GM19328 (cell line): ENCODE results near the gene NAV2.

Experiments used
- ATAC-seq: cut with Tn5 transposase; IDR thresholded peaks from one replicate; pipeline ENCODE4 v1.9.1; 2021; ENCODE audit warnings: mild to moderate bottlenecking, moderate library complexity; ENCODE audit not compliant: unreplicated experiment

NAV2 gene

DNA sequence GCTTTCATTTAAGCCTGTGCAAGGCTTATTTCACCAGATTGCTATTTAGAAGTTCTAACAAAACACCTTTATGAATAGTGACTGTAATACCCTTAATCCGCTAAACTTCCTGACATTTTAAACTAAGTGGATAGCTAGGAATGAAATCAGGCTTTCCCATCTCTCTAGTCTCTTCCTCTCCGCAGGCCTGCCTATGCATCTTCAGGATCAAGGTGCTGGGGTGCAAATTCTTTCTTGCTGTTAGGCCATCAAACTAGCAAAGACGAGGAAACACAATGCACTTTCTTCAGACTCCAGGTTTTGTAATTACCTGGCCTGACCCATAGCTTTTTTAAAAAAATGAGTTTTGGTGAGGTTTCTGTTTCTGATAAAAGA lies 298.2 kb downstream of the NAV2 start:
- no peak for ATAC-seq

DNA sequence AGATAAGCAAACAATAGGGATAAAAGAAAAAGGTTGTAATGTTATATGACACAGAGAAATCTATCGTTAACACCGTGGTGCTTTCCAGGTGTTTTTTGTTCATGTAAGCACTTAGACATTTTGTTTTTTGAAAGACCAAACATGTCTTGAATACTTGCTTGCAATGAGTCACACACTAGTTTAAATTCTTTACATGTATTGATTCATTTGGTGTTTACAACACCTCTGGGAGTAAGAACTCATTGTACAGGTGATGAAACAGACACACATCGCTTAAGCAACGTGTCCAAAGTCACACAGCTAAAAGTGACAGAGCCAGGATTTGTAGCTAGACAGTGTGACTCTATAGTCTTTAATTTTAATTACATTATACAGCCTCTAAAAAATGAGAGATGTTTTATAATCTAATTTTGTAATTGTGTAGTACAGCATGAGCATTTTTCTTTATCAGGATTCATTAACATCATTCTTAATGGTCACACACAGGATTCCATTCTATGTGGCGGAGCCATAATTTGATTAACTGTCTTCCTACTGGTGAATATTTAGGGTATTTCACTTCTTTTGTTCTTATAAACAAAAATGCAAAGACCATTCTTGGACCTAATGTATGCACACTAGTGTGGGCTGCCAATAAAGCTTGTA lies 298.8 kb downstream of the NAV2 start:
- ATAC-seq, result no peak

DNA sequence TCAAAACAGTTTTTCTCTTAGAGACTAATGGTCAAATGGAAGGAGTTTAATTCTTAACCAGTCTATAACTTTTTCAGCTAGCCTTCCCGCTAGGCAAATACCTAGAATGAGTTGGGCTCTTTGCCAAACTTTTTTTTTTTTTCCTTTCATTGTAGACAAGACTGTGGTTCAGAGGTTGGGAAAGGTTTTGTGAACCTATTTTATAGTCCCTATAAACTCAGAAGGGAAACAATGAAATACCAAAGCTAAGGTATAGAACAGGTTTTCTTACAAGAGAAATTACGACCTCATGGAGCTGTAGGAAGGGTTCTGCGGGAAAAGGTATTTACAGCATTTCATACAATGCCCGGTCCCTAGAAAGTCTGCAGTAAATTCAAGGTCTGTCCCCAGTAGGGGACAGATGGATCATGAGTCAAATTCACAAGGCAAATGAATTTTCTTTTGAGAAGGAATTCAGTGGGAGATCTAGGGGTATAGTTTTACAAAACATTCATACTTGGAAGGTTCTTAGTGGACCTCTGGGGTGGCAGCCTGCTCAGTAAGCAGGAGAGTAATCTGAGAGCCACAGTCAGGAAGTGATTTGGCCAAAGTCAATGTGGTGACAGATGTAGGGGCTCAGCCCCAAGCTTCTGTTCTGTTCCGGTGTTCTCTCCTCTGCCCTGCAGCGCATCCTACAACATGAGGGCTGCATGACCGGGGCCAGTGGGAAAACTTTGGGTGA lies 300.9 kb downstream of the NAV2 start:
- no peak for ATAC-seq

- ATAC-seq, result no peak
Measured at GRCh38 chr11:20014067-20014402, 301.4 kb downstream of the NAV2 start.

DNA sequence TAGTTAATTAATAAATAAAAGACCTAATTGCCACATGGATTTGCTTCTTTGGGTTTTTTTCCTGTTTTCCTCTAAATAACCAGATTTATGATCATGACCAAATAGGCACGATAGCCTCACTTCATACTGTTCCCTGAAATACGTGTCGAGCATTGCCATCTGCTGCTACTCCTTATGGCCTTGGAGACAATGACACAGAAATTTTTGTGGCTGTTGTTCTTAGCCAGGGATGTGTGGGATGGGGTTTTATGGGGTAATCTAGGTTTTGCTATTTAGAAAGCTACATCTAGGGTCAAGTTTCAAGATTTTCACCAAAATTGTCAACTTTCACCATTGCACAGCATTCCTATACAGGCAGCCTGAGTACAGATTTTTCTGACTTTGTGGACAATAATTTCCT lies 302.5 kb downstream of the NAV2 start:
- ATAC-seq, result no peak

DNA sequence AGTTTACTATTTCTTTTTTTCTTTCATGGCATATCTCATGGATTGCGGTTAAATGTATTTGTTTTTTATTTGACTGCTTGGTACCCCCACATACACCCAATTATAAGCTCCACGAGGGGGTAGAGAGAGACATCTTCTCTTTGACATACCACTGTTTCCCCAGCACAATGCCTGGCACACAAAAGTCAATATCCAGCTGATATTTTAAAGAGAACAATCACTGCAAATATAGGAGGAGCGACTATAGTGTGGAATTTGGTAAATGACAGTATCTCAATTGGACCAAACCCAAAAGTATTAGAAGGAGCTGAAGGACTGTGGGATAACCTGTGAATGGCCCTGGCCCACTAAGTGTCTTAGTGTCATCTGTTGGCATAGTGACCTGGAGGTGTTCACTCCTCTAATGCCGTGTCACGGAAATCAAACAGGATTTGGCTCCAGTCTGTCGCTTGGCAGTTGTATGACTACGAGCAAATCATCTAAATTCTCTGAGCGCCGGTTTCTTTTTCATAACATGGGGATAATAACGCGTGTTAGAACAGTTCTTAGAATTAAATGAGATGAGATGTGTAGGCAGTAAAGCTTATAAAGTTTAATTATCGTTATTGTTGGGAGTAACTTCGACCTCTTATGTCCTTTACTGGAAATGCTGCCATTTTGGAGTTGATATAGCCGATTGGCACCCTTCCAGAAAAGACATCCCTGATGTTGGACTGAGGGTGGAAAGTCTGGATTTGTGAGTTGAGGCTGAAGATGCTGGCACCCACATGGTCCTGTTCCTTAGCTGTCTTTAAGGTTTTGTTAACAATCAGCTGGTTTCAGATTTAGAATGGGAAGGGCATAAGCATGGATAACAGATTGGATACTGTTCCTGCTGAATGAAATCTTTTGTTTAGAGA lies 303.1 kb downstream of the NAV2 start:
- no peak for ATAC-seq

DNA sequence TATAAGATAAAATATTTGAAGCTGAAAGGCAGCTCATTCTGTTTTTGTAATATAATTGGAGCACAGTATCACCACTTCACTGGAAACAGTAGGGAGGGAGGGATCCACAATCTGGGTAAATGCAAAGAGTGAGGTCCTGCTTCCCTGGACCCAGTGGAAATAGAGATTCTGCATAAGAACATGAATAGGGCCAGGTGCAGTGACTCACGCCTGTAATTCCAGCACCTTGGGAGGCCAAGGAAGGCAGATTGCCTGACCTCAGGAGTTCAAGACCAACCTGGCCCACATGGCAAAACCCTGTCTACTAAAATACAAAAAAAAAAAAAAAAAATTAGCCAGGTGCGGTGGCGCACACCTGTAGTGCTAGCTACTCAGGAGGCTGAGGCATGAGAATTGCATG lies 303.9 kb downstream of the NAV2 start:
- ATAC-seq, result no peak

DNA sequence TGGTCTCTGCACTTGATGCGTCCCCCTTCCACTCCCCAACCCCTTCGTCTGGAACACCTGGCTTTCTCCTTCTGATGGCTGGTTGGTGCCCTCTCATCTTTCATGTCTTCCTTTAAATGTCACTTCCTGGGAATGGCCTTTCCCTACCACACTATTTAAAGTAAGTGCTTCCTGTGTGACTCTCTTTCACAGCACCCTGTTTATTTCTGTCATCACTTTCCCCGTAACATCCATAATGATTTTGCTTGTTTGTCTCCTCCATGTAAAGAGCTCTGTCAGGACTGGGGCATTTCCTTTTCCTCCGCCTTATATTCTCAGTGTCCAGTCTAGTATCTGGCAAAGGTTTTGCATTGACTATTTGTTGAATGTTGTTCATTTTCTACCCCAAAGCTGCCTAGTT lies 304.7 kb downstream of the NAV2 start:
- ATAC-seq, result no peak

DNA sequence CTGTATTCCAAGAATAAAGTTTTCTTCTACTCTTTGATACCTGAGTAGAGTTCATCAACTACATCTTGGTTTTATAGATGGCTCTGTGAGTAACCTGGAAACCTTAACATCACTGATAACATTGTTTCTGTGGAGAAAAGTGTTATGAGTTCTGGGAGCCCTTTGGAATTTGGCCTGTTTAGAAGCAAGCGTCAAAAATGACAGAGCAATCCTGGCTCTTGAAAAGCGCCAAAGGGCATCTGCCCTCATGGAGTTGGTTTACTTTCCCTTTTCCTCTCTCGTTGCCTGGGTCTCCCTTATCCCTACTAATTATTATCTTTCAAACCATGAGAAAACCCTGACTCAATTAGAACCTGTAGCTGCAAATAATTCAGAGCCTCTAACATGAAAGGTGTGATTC lies 307.6 kb downstream of the NAV2 start:
- ATAC-seq, result no peak

- ATAC-seq, result no peak
Measured at GRCh38 chr11:20020716-20021115, 308.1 kb downstream of the NAV2 start.

GRCh38 chr11:20021212-20021611 lies 308.6 kb downstream of the NAV2 start:
- ATAC-seq, result no peak

DNA sequence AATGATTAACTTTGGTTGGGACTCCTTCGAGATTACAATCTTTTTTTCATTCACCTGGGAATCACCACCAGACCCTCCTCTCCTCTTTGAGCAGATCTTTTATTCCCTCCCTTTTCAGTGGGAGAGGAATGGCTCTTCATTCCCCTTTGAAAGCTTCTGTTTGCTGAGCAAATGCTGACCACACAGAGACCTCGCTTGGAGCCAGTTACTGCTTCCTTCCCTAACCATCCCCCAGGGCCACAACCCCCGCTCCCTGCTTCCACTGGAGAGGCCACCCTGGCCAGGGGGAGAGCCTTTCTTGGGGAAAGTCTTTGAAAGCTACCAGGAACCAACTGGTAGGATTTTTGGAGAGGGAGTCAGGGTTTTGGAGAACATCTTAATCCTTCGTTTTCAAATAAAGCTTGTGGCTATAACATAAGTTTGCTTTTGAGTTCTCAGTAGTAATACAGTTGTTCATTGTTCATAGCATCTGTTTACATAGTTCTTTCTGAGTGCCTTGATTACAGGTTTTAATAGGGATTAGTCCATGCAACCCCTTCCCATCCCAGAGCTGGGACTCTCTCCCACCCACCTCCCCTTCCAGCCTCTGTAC lies 309.2 kb downstream of the NAV2 start:
- no peak for ATAC-seq

DNA sequence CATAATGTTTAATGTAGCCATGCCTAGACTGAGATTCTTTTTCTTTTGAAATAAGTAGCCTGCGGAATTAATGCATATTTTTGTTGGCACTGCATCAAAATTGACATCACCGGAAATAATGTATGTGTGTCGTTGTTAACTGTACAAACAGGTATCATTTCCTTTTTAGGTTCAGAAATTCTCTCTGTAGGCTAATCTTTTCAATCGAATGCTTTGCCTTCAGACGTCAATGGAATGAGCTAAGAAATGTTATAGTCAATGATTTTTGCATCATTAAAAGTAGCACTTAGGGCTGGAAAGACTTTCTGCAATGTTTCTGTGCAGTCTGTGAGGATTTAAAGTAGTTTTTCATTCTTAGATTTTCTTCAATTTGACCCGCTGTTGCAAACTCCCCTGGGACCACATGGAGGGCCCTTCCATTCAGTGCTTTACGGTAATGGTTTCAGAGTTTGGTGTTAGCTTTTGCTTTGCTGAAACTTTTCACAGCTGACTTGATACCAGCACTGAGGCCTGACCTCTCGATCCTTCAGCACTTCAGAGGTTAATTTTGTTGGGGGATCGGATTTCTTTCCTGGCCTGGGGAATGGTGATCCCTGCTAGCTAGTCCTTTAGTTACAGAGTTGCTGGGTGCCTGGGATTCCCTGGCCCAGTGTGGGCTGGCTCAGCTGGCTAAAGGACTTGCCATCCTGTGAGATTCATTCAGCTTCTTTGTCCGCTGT lies 309.9 kb downstream of the NAV2 start:
- ATAC-seq, result no peak

DNA sequence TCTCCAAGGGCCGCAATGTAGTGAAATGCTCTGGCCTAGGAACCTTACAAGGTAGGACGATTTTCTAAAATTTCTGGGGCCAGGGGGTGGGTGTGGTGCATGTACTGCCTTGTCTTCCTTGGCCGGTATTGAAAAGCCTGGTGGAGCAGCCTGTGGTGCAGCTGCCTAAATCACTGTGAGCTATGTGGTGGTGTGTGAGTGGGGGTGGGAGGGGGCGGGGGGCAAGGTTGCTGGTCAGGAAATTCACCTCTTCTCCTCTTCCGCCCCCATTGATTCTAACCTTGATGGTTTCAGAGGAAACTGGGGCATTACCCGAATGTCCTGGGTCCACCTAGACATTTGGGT lies 310.4 kb downstream of the NAV2 start:
- ATAC-seq, result no peak

DNA sequence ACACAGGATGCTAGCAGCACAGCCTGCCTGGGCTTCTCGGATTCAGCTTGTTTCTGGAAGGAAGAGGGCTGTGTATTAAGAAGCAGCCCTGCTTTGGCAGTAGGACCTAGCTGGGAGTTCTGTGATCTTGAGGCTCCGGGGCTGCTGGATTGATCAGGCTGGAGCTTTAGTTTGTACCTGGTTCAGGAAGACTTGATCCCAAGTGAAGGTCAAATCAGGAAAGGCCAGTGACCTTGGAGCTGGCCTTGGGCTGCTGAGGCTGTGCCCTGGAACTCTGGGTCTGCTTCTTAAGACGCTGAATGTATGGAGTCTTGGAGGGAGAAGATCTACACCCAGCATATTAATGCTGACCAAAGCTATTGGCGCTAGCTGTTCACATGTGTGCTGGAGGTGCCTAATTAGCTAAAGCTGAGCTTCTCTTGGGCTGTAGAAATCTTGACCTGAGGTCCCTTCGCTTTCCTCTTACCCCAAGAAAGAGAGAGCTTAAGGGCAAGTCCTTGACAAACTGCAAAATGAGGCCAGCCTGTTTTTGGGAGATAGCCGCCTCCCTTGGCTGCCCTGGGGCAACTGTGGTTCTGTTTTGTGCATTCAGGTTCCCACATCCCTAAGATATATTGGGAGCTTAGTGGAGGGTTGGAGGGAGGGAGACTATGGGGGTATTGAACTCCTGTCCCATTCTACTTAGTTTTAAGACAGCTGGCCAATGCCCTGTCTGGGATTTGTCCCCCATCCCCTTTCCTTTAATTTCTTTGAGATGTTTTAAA lies 311.7 kb downstream of the NAV2 start:
- no peak for ATAC-seq

DNA sequence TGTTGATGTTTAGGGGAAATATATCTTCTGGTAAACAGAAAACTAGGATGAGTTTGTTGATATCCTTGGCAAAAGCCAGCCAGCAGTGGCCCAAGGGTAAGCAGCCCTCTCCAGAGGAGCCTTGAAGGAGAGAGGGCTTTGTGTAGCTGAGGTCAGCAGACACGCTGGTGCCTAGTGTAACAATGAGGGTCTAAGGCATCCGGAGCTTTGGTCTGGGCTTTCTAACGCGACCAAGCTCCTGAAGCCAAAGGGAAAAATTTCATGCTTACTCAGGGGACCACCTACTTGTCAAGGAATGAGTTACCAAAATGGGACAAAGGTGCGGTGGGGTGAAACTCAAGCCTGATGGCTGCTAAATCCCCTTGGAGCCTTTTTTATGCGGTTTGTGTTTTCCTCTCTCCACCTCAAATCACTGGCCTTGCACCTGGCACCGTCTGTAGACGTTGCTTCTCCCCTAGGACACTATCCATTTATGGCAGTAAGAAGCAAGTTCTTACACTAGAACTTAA lies 312.7 kb downstream of the NAV2 start:
- ATAC-seq, result no peak

GRCh38 chr11:20026629-20027555 lies 314.3 kb downstream of the NAV2 start:
- no peak for ATAC-seq

- ATAC-seq, result no peak
Measured at GRCh38 chr11:20027556-20028013, 314.9 kb downstream of the NAV2 start.

DNA sequence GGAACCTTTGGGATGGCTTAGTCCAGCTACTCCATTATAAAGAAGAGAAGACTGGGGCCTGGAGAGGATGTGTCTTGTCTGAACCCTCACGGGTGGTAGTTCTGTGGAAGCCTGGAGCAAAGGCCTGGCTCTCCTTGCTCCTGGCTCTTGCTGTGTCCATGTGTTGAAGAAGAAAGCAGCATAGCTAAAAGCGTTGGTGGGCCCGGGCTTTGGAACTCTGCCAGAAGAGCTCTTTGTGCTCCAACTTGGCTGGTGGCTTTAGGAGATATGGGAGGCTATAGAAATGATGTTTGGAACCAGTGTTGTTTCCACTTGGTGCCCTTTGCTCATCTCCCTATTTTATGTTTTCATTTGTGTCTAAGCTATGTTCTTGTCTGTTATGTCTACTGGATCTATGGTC lies 316.6 kb downstream of the NAV2 start:
- ATAC-seq, result no peak
